B cell (primary cell): ENCODE measurements around the gene M1AP.

Experiments used
- CTCF ChIP-seq: fragments of 200-600 bp; IDR thresholded peaks from one replicate; pipeline ENCODE4 v1.8.0; 2022; ENCODE audit warnings: antibody characterized with exemption, mild to moderate bottlenecking
- EZH2 ChIP-seq: IDR thresholded peaks from 2 replicates; pipeline ENCODE4 v1.6.1; 2012; ENCODE audit warnings: borderline replicate concordance, low read depth, mild to moderate bottlenecking, moderate library complexity, low read length; ENCODE audit not compliant: insufficient read depth, poor library complexity, severe bottlenecking

DNA sequence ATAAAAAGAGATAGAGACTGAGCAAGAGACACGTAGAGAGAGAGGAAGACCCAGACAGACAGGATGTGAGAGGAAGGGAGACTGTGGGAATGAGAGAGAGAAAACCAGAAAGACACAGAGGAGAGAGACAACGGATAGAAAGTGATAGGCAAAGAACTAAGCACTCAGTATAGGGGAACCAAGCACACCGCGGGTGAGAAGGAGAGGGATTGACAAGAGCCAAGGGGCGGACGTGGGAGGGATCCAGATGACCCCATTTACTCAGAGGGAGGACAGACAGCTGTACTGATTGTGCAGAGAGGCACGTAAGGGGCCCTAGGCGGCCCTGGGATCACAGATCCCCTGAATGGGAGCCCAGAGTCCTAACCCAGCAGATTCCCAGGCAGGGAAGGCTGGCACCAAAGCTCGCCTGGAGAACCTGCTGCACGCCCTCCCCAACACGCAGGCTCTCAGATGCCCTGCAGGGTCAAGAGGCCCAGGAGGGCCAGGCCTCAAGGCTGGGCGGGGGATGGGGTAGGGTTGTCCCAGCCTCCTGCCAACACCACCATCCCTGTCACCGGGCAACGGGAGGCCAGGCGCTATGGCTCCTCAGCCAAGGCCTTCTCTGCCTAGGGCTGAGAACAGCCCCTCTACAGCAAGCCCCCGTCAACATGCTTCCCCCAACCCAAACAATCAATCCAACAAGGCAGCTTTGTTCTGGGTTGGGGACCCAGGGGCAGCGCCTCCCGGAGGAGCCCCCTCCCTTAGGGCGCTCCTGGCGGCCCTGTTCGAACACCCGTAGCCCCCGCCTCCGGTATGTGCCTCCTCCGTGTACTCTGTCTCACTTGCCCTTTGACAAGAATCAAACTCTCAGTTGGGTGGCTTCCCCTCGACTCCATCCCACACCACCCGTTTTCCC, 95.0 kb downstream of the M1AP start:
- TF ChIP-seq CTCF (no peak), EZH2 (no peak)
